Measurements from ENCODE around the gene DGKE.

DGKE gene

GRCh38 chr17:56849131-56849530 is 15.2 kb downstream of the DGKE start:
- no peaks in the 10 kb centered on the region for H3K9me3 ChIP-seq (ENCODE audit: control insufficient read depth, insufficient read depth, low read length)
- no peak overlapping the region for H3K9ac ChIP-seq (ENCODE audit: low read depth, low read length)
- no peaks in the 10 kb centered on the region for H3K27me3 ChIP-seq (ENCODE audit: control insufficient read depth, insufficient read depth, low read length)
- no peak overlapping the region for H3K4me3 ChIP-seq (ENCODE audit: low read depth, low read length)
- no peaks in the 10 kb centered on the region for H3K4me1 ChIP-seq (ENCODE audit: control insufficient read depth, insufficient read depth, low read length)
- no peak overlapping the region for H3K27ac ChIP-seq (ENCODE audit: low read depth, low read length)
- peaks cover 9% of the 10 kb centered on the region; the same call in 1 of the 2 replicates for H3K36me3 ChIP-seq (ENCODE audit: control insufficient read depth, insufficient read depth, low read length)

GRCh38 chr17:56850591-56850990 is 16.6 kb downstream of the DGKE start:
- no peak overlapping the region for H3K27ac ChIP-seq (ENCODE audit: low read depth, low read length)
- H3K4me1 ChIP-seq (ENCODE audit: control insufficient read depth, insufficient read depth, low read length): no peaks in the 10 kb centered on the region
- H3K27me3 ChIP-seq (ENCODE audit: control insufficient read depth, insufficient read depth, low read length): no peaks in the 10 kb centered on the region
- H3K9me3 ChIP-seq (ENCODE audit: control insufficient read depth, insufficient read depth, low read length): no peaks in the 10 kb centered on the region
- H3K36me3 ChIP-seq (ENCODE audit: control insufficient read depth, insufficient read depth, low read length): peaks cover 9% of the 10 kb centered on the region; the same call in 1 of the 2 replicates
- no peak overlapping the region for H3K4me3 ChIP-seq (ENCODE audit: low read depth, low read length)
- no peak overlapping the region for H3K9ac ChIP-seq (ENCODE audit: low read depth, low read length)

GRCh38 chr17:56851008-56851407 is 17.1 kb downstream of the DGKE start:
- no peaks in the 10 kb centered on the region for H3K9me3 ChIP-seq (ENCODE audit: control insufficient read depth, insufficient read depth, low read length)
- H3K36me3 ChIP-seq (ENCODE audit: control insufficient read depth, insufficient read depth, low read length): peaks cover 9% of the 10 kb centered on the region; the same call in 1 of the 2 replicates
- H3K4me3 ChIP-seq (ENCODE audit: low read depth, low read length): no peak overlapping the region
- H3K9ac ChIP-seq (ENCODE audit: low read depth, low read length): no peak overlapping the region
- H3K27ac ChIP-seq (ENCODE audit: low read depth, low read length): no peak overlapping the region
- H3K27me3 ChIP-seq (ENCODE audit: control insufficient read depth, insufficient read depth, low read length): no peaks in the 10 kb centered on the region
- no peaks in the 10 kb centered on the region for H3K4me1 ChIP-seq (ENCODE audit: control insufficient read depth, insufficient read depth, low read length)

GRCh38 chr17:56861899-56862298 is 27.9 kb downstream of the DGKE start:
- Histone ChIP-seq H3K9ac (ENCODE audit: low read depth, low read length) (no peak overlapping the region), H3K36me3 (ENCODE audit: control insufficient read depth, insufficient read depth, low read length) (peaks cover 18% of the 10 kb centered on the region), H3K27me3 (ENCODE audit: control insufficient read depth, insufficient read depth, low read length) (no peaks in the 10 kb centered on the region), H3K4me3 (ENCODE audit: low read depth, low read length) (no peak overlapping the region), H3K9me3 (ENCODE audit: control insufficient read depth, insufficient read depth, low read length) (no peaks in the 10 kb centered on the region), H3K4me1 (ENCODE audit: control insufficient read depth, insufficient read depth, low read length) (peaks cover 8% of the 10 kb centered on the region; the same call in 1 of the 2 replicates), H3K27ac (ENCODE audit: low read depth, low read length) (no peak overlapping the region)

GRCh38 chr17:56863974-56864373 is 30.0 kb downstream of the DGKE start:
- no peak overlapping the region for H3K9ac ChIP-seq (ENCODE audit: low read depth, low read length)
- H3K4me3 ChIP-seq (ENCODE audit: low read depth, low read length): no peak overlapping the region
- no peak overlapping the region for H3K27ac ChIP-seq (ENCODE audit: low read depth, low read length)
- H3K4me1 ChIP-seq (ENCODE audit: control insufficient read depth, insufficient read depth, low read length): peaks cover 8% of the 10 kb centered on the region; the same call in 1 of the 2 replicates
- H3K9me3 ChIP-seq (ENCODE audit: control insufficient read depth, insufficient read depth, low read length): no peaks in the 10 kb centered on the region
- H3K27me3 ChIP-seq (ENCODE audit: control insufficient read depth, insufficient read depth, low read length): no peaks in the 10 kb centered on the region
- peaks cover 11% of the 10 kb centered on the region for H3K36me3 ChIP-seq (ENCODE audit: control insufficient read depth, insufficient read depth, low read length)

- Histone ChIP-seq H3K9ac (ENCODE audit: low read depth, low read length) (no peak overlapping the region), H3K4me1 (ENCODE audit: control insufficient read depth, insufficient read depth, low read length) (0 out of 2 replicates have a peak, but pooled peaks cover under 1% of the 10 kb centered on the region), H3K27me3 (ENCODE audit: control insufficient read depth, insufficient read depth, low read length) (no peaks in the 10 kb centered on the region), H3K27ac (ENCODE audit: low read depth, low read length) (no peak overlapping the region), H3K9me3 (ENCODE audit: control insufficient read depth, insufficient read depth, low read length) (no peaks in the 10 kb centered on the region), H3K36me3 (ENCODE audit: control insufficient read depth, insufficient read depth, low read length) (peaks cover 11% of the 10 kb centered on the region), H3K4me3 (ENCODE audit: low read depth, low read length) (no peak overlapping the region)
These were observed 32.1 kb downstream of the DGKE start for GRCh38 chr17:56866076-56866475.

- no peak overlapping the region for H3K9ac ChIP-seq (ENCODE audit: low read depth, low read length)
- H3K4me1 ChIP-seq (ENCODE audit: control insufficient read depth, insufficient read depth, low read length): no peaks in the 10 kb centered on the region
- no peaks in the 10 kb centered on the region for H3K9me3 ChIP-seq (ENCODE audit: control insufficient read depth, insufficient read depth, low read length)
- peaks cover 11% of the 10 kb centered on the region for H3K36me3 ChIP-seq (ENCODE audit: control insufficient read depth, insufficient read depth, low read length)
- no peak overlapping the region for H3K27ac ChIP-seq (ENCODE audit: low read depth, low read length)
- H3K4me3 ChIP-seq (ENCODE audit: low read depth, low read length): no peak overlapping the region
- no peaks in the 10 kb centered on the region for H3K27me3 ChIP-seq (ENCODE audit: control insufficient read depth, insufficient read depth, low read length)
These were observed 32.5 kb downstream of the DGKE start for GRCh38 chr17:56866496-56866895.

GRCh38 chr17:56867948-56868376 is 34.0 kb downstream of the DGKE start:
- no peak overlapping the region for H3K9ac ChIP-seq (ENCODE audit: low read depth, low read length)
- H3K27ac ChIP-seq (ENCODE audit: low read depth, low read length): no peak overlapping the region
- no peaks in the 10 kb centered on the region for H3K9me3 ChIP-seq (ENCODE audit: control insufficient read depth, insufficient read depth, low read length)

GRCh38 chr17:56868716-56869115 is 34.8 kb downstream of the DGKE start:
- no peak overlapping the region for H3K27ac ChIP-seq (ENCODE audit: low read depth, low read length)
- H3K4me3 ChIP-seq (ENCODE audit: low read depth, low read length): no peak overlapping the region
- no peaks in the 10 kb centered on the region for H3K36me3 ChIP-seq (ENCODE audit: control insufficient read depth, insufficient read depth, low read length)
- no peak overlapping the region for H3K9ac ChIP-seq (ENCODE audit: low read depth, low read length)
- no peaks in the 10 kb centered on the region for H3K4me1 ChIP-seq (ENCODE audit: control insufficient read depth, insufficient read depth, low read length)
- H3K9me3 ChIP-seq (ENCODE audit: control insufficient read depth, insufficient read depth, low read length): no peaks in the 10 kb centered on the region
- no peaks in the 10 kb centered on the region for H3K27me3 ChIP-seq (ENCODE audit: control insufficient read depth, insufficient read depth, low read length)

More at GRCh38 chr17:56867948-56868376, 34.0 kb downstream of the DGKE start:
- no peaks in the 10 kb centered on the region for H3K27me3 ChIP-seq (ENCODE audit: control insufficient read depth, insufficient read depth, low read length)
- 0 out of 2 replicates have a peak, but pooled peaks cover 1% of the 10 kb centered on the region for H3K36me3 ChIP-seq (ENCODE audit: control insufficient read depth, insufficient read depth, low read length)
- H3K4me3 ChIP-seq (ENCODE audit: low read depth, low read length): no peak overlapping the region
- no peaks in the 10 kb centered on the region for H3K4me1 ChIP-seq (ENCODE audit: control insufficient read depth, insufficient read depth, low read length)

GRCh38 chr17:56870081-56870651 is 36.2 kb downstream of the DGKE start:
- H3K27ac ChIP-seq (ENCODE audit: low read depth, low read length): no peak overlapping the region
- H3K4me1 ChIP-seq (ENCODE audit: control insufficient read depth, insufficient read depth, low read length): no peaks in the 10 kb centered on the region
- no peaks in the 10 kb centered on the region for H3K9me3 ChIP-seq (ENCODE audit: control insufficient read depth, insufficient read depth, low read length)
- no peaks in the 10 kb centered on the region for H3K27me3 ChIP-seq (ENCODE audit: control insufficient read depth, insufficient read depth, low read length)
- no peak overlapping the region for H3K9ac ChIP-seq (ENCODE audit: low read depth, low read length)
- H3K36me3 ChIP-seq (ENCODE audit: control insufficient read depth, insufficient read depth, low read length): no peaks in the 10 kb centered on the region
- no peak overlapping the region for H3K4me3 ChIP-seq (ENCODE audit: low read depth, low read length)

GRCh38 chr17:56876766-56877179 is 42.8 kb downstream of the DGKE start:
- Histone ChIP-seq H3K4me3 (ENCODE audit: low read depth, low read length) (no peak overlapping the region), H3K27ac (ENCODE audit: low read depth, low read length) (no peak overlapping the region), H3K9ac (ENCODE audit: low read depth, low read length) (no peak overlapping the region), H3K4me1 (ENCODE audit: control insufficient read depth, insufficient read depth, low read length) (no peaks in the 10 kb centered on the region), H3K9me3 (ENCODE audit: control insufficient read depth, insufficient read depth, low read length) (no peaks in the 10 kb centered on the region), H3K27me3 (ENCODE audit: control insufficient read depth, insufficient read depth, low read length) (no peaks in the 10 kb centered on the region), H3K36me3 (ENCODE audit: control insufficient read depth, insufficient read depth, low read length) (no peaks in the 10 kb centered on the region)
